K562 (cell line): ENCODE results near the gene TMED10. TPM values are rescaled to one million over a fixed set of nuclear protein-coding genes. Genes with fewer than 3 reads are reported as not detected.

Experiments used
- BDP1 ChIP-seq: IDR thresholded peaks from 3 replicates; pipeline ENCODE4 v1.6.1; 2011; ENCODE audit not compliant: insufficient read length, insufficient read depth
- CBX3 ChIP-seq, 2 experiments: IDR thresholded peaks; 1 replicate in 1 of 2; 2 replicates in 1 of 2; pipeline ENCODE4 v1.6.1; 2012; ENCODE audit warnings: inconsistent platforms in 2 of 2, low read length in 2 of 2, borderline replicate concordance in 1 of 2, control low read depth in 1 of 2
- CREB1 ChIP-seq, 2 experiments: sonication (generic) in 1 of 2; formaldehyde crosslinking in 1 of 2; IDR thresholded peaks; 2 replicates each; pipeline versions ENCODE4 v1.6.1 to v1.8.0; 2012 to 2022; ENCODE audit warnings: inconsistent platforms in 1 of 2, mild to moderate bottlenecking in 1 of 2, missing genetic modification reagents in 1 of 2, moderate library complexity in 1 of 2
- CSDE1 ChIP-seq, 2 experiments: fragments of 450-650 bp; IDR thresholded peaks; 2 replicates each; pipeline ENCODE4 v1.6.1; 2016; ENCODE audit warnings: mild to moderate bottlenecking in 1 of 2
- FOXK1 ChIP-seq: sonication (generic); formaldehyde crosslinking; IDR thresholded peaks from 2 replicates; pipeline ENCODE4 v1.8.0; 2022; ENCODE audit warnings: missing genetic modification reagents, mild to moderate bottlenecking, borderline replicate concordance
- KDM5B ChIP-seq: fragments of 200-600 bp; sonication (generic); IDR thresholded peaks from 2 replicates; pipeline ENCODE4 v1.6.1; 2012; ENCODE audit warnings: low read depth, mild to moderate bottlenecking, moderate library complexity, low read length, control low read depth, inconsistent platforms; ENCODE audit not compliant: insufficient replicate concordance
- LEF1 ChIP-seq: fragments of 450-650 bp; IDR thresholded peaks from 2 replicates; pipeline ENCODE4 v1.6.1; 2016; ENCODE audit warnings: mild to moderate bottlenecking
- NFE2 ChIP-seq: IDR thresholded peaks from 2 replicates; pipeline ENCODE4 v1.6.1; 2014; ENCODE audit warnings: antibody characterized with exemption, low read depth
- POLR2B ChIP-seq: fragments of 450-650 bp; IDR thresholded peaks from 2 replicates; pipeline ENCODE4 v1.6.1; 2018; ENCODE audit warnings: low read depth; ENCODE audit not compliant: partially characterized antibody
- RBBP5 ChIP-seq: fragments of 200-600 bp; sonication (generic); IDR thresholded peaks from 2 replicates; pipeline ENCODE4 v1.6.1; 2012; ENCODE audit warnings: borderline replicate concordance, mild to moderate bottlenecking, low read length, control low read depth, inconsistent platforms; ENCODE audit not compliant: insufficient read depth, poor library complexity, severe bottlenecking
- STAG1 ChIP-seq: sonication (generic); formaldehyde crosslinking; IDR thresholded peaks from 2 replicates; pipeline ENCODE4 v1.5.0; 2020; ENCODE audit warnings: missing genetic modification reagents, borderline replicate concordance
- TEAD4 ChIP-seq, 2 experiments: sonication (generic) in 1 of 2; formaldehyde crosslinking in 1 of 2; IDR thresholded peaks; 2 replicates each; pipeline versions ENCODE4 v1.6.1 to v1.8.0; 2012 to 2022; ENCODE audit warnings: borderline replicate concordance in 1 of 2, inconsistent platforms in 1 of 2, low read length in 1 of 2, mild to moderate bottlenecking in 1 of 2, missing genetic modification reagents in 1 of 2
- THRAP3 ChIP-seq: fragments of 450-650 bp; IDR thresholded peaks from 2 replicates; pipeline ENCODE4 v1.6.1; 2016; ENCODE audit warnings: mild to moderate bottlenecking, inconsistent platforms, borderline replicate concordance
- ZNF584 ChIP-seq: fragments of 200-800 bp; sonication (Bioruptor generic); IDR thresholded peaks from 2 replicates; pipeline ENCODE4 v1.6.1; 2016; ENCODE audit warnings: low read depth, mild to moderate bottlenecking, missing genetic modification characterization, missing compliant biosample characterization
- polyA plus RNA-seq, 8 experiments: library from polyadenylated mRNA; depleted of rRNA in 4 of 8; stranded (reverse) in 5 of 8; unstranded in 3 of 8; fragments of >200 nt; fragmentation: Nextera tagmentation in 2 of 8; fragmentation: Illumina TruSeq in 1 of 8; extraction: Ambion mirVana in 2 of 8; extraction: Trizol in 1 of 8; gene quantifications; 2 replicates each; pipeline versions ENCODE4 v1.2.1 to v1.2.3, GENCODE V29; 2011 to 2014; ENCODE audit warnings: inconsistent platforms in 1 of 8, missing spikeins in 1 of 8
- total RNA-seq, 7 experiments: library from RNA; depleted of rRNA in 6 of 7; stranded (reverse); fragments of >200 nt in 6 of 7; fragmentation: Illumina TruSeq in 2 of 7; extraction: Trizol in 2 of 7; gene quantifications; 2 replicates each; pipeline versions ENCODE4 v1.2.1 to v1.2.3, GENCODE V29; 2011 to 2021; ENCODE audit warnings: low replicate concordance in 1 of 7
- TF ChIP-seq, protein P1 (sequence below): fragments of 450-650 bp; IDR thresholded peaks from 2 replicates; pipeline ENCODE4 v1.6.1; 2017; ENCODE audit warnings: antibody characterized with exemption, mild to moderate bottlenecking
- TF ChIP-seq, protein P2 (sequence below): fragments of 450-650 bp; formaldehyde crosslinking; IDR thresholded peaks from 2 replicates; pipeline ENCODE4 v1.4.0; 2020; ENCODE audit warnings: mild to moderate bottlenecking, moderate library complexity

The TMED10 gene
- total and polyA plus RNA-seq, 9 of the 15 experiments (the other 6 are each of a cell fraction or from before 2014, with no cell fraction given), result 62.2 to 233 (median 124) TPM

DNA sequence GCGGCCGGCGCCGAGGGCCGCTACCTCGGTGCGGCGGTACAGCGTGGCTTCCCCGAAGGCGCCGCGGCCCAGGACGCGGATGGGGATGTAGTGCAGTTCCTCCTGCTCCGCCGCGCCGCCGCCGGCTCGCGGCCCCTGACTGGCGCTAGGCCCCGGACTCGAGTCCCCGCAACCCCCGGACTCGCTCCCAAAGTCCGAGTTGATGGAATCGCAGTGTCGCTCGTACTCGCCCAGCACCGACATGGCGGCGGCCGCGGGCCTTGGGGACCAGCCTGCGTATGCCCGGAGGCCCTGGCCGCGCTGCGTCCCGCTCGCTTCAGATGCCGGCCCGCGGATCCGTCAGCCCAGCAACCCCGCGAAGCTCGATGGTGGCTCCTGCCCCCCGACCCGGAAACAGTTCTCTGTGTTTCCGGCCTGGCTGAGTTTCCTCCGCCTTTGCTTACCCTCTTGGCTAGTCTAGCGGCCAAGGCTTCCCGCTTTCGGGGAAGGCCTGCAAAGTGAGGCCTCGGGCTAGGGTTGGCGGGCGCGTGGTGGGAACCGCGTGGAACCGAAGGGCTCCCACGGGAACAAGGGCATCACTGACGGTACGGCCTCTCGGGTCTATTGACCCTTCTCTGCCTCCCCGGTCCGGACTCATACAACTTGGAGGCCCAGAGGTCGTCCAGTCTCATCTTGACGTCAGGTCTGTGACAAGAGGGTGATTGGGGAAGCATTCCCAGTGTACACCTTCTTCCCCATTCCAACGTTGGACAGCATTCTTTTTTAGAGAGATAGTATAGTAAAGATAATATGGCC is 49.5 kb downstream of the TMED10 start, which contains the start of gene NEK9 (continued):
- TF ChIP-seq ZNF584 (CRISPR knock-in tag), result no peak
- TF ChIP-seq, protein P1, sequence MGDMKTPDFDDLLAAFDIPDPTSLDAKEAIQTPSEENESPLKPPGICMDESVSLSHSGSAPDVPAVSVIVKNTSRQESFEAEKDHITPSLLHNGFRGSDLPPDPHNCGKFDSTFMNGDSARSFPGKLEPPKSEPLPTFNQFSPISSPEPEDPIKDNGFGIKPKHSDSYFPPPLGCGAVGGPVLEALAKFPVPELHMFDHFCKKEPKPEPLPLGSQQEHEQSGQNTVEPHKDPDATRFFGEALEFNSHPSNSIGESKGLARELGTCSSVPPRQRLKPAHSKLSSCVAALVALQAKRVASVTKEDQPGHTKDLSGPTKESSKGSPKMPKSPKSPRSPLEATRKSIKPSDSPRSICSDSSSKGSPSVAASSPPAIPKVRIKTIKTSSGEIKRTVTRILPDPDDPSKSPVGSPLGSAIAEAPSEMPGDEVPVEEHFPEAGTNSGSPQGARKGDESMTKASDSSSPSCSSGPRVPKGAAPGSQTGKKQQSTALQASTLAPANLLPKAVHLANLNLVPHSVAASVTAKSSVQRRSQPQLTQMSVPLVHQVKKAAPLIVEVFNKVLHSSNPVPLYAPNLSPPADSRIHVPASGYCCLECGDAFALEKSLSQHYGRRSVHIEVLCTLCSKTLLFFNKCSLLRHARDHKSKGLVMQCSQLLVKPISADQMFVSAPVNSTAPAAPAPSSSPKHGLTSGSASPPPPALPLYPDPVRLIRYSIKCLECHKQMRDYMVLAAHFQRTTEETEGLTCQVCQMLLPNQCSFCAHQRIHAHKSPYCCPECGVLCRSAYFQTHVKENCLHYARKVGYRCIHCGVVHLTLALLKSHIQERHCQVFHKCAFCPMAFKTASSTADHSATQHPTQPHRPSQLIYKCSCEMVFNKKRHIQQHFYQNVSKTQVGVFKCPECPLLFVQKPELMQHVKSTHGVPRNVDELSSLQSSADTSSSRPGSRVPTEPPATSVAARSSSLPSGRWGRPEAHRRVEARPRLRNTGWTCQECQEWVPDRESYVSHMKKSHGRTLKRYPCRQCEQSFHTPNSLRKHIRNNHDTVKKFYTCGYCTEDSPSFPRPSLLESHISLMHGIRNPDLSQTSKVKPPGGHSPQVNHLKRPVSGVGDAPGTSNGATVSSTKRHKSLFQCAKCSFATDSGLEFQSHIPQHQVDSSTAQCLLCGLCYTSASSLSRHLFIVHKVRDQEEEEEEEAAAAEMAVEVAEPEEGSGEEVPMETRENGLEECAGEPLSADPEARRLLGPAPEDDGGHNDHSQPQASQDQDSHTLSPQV, result peak; percentile 82; the same call in 1 of the 2 replicates
- TF ChIP-seq, protein P2, sequence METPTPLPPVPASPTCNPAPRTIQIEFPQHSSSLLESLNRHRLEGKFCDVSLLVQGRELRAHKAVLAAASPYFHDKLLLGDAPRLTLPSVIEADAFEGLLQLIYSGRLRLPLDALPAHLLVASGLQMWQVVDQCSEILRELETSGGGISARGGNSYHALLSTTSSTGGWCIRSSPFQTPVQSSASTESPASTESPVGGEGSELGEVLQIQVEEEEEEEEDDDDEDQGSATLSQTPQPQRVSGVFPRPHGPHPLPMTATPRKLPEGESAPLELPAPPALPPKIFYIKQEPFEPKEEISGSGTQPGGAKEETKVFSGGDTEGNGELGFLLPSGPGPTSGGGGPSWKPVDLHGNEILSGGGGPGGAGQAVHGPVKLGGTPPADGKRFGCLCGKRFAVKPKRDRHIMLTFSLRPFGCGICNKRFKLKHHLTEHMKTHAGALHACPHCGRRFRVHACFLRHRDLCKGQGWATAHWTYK (CRISPR knock-in tag), result no peak
- peak; percentile 86 for TF ChIP-seq POLR2B
- TF ChIP-seq THRAP3, result no peak
- TF ChIP-seq TEAD4 (IDR thresholded peaks at IDR 0.05; ENCODE audit: low read length), result 0 out of 2 replicates have a peak, but pooled peaks have one; percentile 4
- no peak for TF ChIP-seq TEAD4 (CRISPR knock-in tag; IDR thresholded peaks at IDR 0.05; ENCODE audit: borderline replicate concordance)
- peak; percentile 29; the same call in 1 of the 2 replicates for TF ChIP-seq FOXK1 (CRISPR knock-in tag)
- TF ChIP-seq CBX3 (IDR thresholded peaks at IDR 0.05; ENCODE audit: borderline replicate concordance in 1 of 2, low read length in 2 of 2), result peak in 1 of 2 experiments; percentile 32; a peak in 1 of 3 replicates
- TF ChIP-seq STAG1, result no peak
- TF ChIP-seq NFE2, result no peak
- no peak for TF ChIP-seq BDP1
- peak; percentile 79 for TF ChIP-seq KDM5B
- no peak for TF ChIP-seq LEF1
- TF ChIP-seq CSDE1 (IDR thresholded peaks at IDR 0.05), result peak in 1 of 2 experiments; percentile 49; a peak in 1 of 4 replicates
- TF ChIP-seq RBBP5, result peak; percentile 92
- TF ChIP-seq CREB1 (IDR thresholded peaks at IDR 0.05), result no peak
- peak; percentile 59; the same call in 1 of the 2 replicates for TF ChIP-seq CREB1 (CRISPR knock-in tag; IDR thresholded peaks at IDR 0.05)
